WTC11 (cell line): ENCODE results near the gene CMTM6. TPM values are rescaled to one million over a fixed set of nuclear protein-coding genes. Genes with fewer than 3 reads are reported as not detected.

ENCODE experiments used
- ATAC-seq: fragments of 200-7000 bp; cut with Tn5 transposase; 2 replicates; pipeline ENCODE4 v1.10.0; 2021; ENCODE audit warnings: mild to moderate bottlenecking, moderate library complexity
- CTCF ChIA-PET: fragments of 300-600 bp; sonication (Branson Sonifier 250); formaldehyde crosslinking; loops from one replicate; lab custom pipeline; 2021; ENCODE audit warnings: antibody characterized with exemption; lab: Charles Lee
- POLR2A ChIA-PET: fragments of 350-600 bp; sonication (Branson Sonifier 250); formaldehyde crosslinking; loops from one replicate; lab custom pipeline; 2021; ENCODE audit warnings: antibody characterized with exemption; lab: Charles Lee
- DNase-seq: peaks from one replicate; pipeline ENCODE4 v3.0.0; 2021; ENCODE audit warnings: low spot score
- H3K27ac Mint-ChIP-seq: 2 replicates; pipeline ENCODE4 v1.8.0; 2021; ENCODE audit warnings: mixed read lengths
- H3K27me3 Mint-ChIP-seq: 2 replicates; pipeline ENCODE4 v1.8.0; 2021; ENCODE audit warnings: low read depth, mild to moderate bottlenecking, moderate library complexity, mixed read lengths
- H3K36me3 Mint-ChIP-seq: 2 replicates; pipeline ENCODE4 v1.8.0; 2021; ENCODE audit warnings: mixed read lengths
- H3K4me1 Mint-ChIP-seq: 2 replicates; pipeline ENCODE4 v1.8.0; 2022; ENCODE audit warnings: mixed read lengths
- H3K4me3 Mint-ChIP-seq: 2 replicates; pipeline ENCODE4 v1.8.0; 2021; ENCODE audit warnings: mild to moderate bottlenecking, moderate library complexity, mixed read lengths
- H3K9me3 Mint-ChIP-seq: 2 replicates; pipeline ENCODE4 v1.8.0; 2021; ENCODE audit warnings: mixed read lengths
- ATF3 ChIP-seq: sonication (generic); formaldehyde crosslinking; conservative IDR thresholded peaks from 2 replicates; pipeline ENCODE4 v1.8.1; 2022; ENCODE audit warnings: mild to moderate bottlenecking, missing genetic modification reagents
- CREB1 ChIP-seq: sonication (generic); formaldehyde crosslinking; IDR thresholded peaks from 2 replicates; pipeline ENCODE4 v1.8.0; 2023; ENCODE audit warnings: mild to moderate bottlenecking, missing genetic modification reagents
- E2F1 ChIP-seq: sonication (generic); formaldehyde crosslinking; IDR thresholded peaks from 2 replicates; pipeline ENCODE4 v1.8.0; 2022; ENCODE audit warnings: mild to moderate bottlenecking, missing genetic modification reagents
- ESRRA ChIP-seq: sonication (generic); formaldehyde crosslinking; IDR thresholded peaks from 2 replicates; pipeline ENCODE4 v1.8.1; 2022; ENCODE audit warnings: mild to moderate bottlenecking, missing genetic modification reagents, borderline replicate concordance
- FOXK1 ChIP-seq: sonication (generic); formaldehyde crosslinking; IDR thresholded peaks from 2 replicates; pipeline ENCODE4 v1.8.0; 2022; ENCODE audit warnings: mild to moderate bottlenecking, moderate library complexity, missing genetic modification reagents
- FOXP4 ChIP-seq: sonication (generic); formaldehyde crosslinking; IDR thresholded peaks from 2 replicates; pipeline ENCODE4 v1.8.0; 2022; ENCODE audit warnings: mild to moderate bottlenecking, missing genetic modification reagents
- HMGXB4 ChIP-seq: sonication (generic); formaldehyde crosslinking; IDR thresholded peaks from 2 replicates; pipeline ENCODE4 v1.8.1; 2023; ENCODE audit warnings: mild to moderate bottlenecking, moderate library complexity, missing genetic modification reagents
- IRF2 ChIP-seq: sonication (generic); formaldehyde crosslinking; IDR thresholded peaks from 2 replicates; pipeline ENCODE4 v1.8.0; 2022; ENCODE audit warnings: low read depth, missing genetic modification reagents, borderline replicate concordance
- JUN ChIP-seq: sonication (generic); formaldehyde crosslinking; IDR thresholded peaks from 2 replicates; pipeline ENCODE4 v1.8.0; 2023; ENCODE audit warnings: mild to moderate bottlenecking, missing genetic modification reagents
- NR1H2 ChIP-seq: sonication (generic); formaldehyde crosslinking; IDR thresholded peaks from 2 replicates; pipeline ENCODE4 v1.9.0; 2021; ENCODE audit warnings: mild to moderate bottlenecking, moderate library complexity, missing genetic modification reagents
- PRDM15 ChIP-seq: sonication (generic); formaldehyde crosslinking; IDR thresholded peaks from 2 replicates; pipeline ENCODE4 v1.8.0; 2022; ENCODE audit warnings: missing genetic modification reagents
- PREB ChIP-seq: sonication (generic); formaldehyde crosslinking; IDR thresholded peaks from 2 replicates; pipeline ENCODE4 v1.8.1; 2022; ENCODE audit warnings: mild to moderate bottlenecking, missing genetic modification reagents, moderate library complexity, borderline replicate concordance
- TEAD1 ChIP-seq: sonication (generic); formaldehyde crosslinking; IDR thresholded peaks from 2 replicates; pipeline ENCODE4 v1.8.0; 2022; ENCODE audit warnings: mild to moderate bottlenecking, missing genetic modification reagents
- ZMAT4 ChIP-seq: fragments of 250-450 bp; sonication (Bioruptor Pico); IDR thresholded peaks from 2 replicates; pipeline ENCODE4 v1.9.0; 2021; ENCODE audit warnings: mild to moderate bottlenecking
- ZNF138 ChIP-seq: sonication (generic); formaldehyde crosslinking; conservative IDR thresholded peaks from 2 replicates; pipeline ENCODE4 v1.8.1; 2022; ENCODE audit warnings: mild to moderate bottlenecking, moderate library complexity, missing genetic modification reagents
- ZNF232 ChIP-seq: sonication (generic); formaldehyde crosslinking; IDR thresholded peaks from 2 replicates; pipeline ENCODE4 v1.8.0; 2022; ENCODE audit warnings: mild to moderate bottlenecking, missing genetic modification reagents
- ZNF317 ChIP-seq: sonication (generic); formaldehyde crosslinking; IDR thresholded peaks from 2 replicates; pipeline ENCODE4 v1.8.1; 2023; ENCODE audit warnings: low read depth, mild to moderate bottlenecking, moderate library complexity, missing genetic modification reagents, borderline replicate concordance
- ZNF512 ChIP-seq: sonication (generic); formaldehyde crosslinking; IDR thresholded peaks from 2 replicates; pipeline ENCODE4 v1.8.1; 2022; ENCODE audit warnings: missing genetic modification reagents, borderline replicate concordance
- ZNF532 ChIP-seq: fragments of 250-450 bp; sonication (Bioruptor Pico); IDR thresholded peaks from 2 replicates; pipeline ENCODE4 v1.9.0; 2021; ENCODE audit warnings: mild to moderate bottlenecking, borderline replicate concordance
- total RNA-seq: library from RNA; stranded (reverse); gene quantifications from 3 replicates; pipeline ENCODE4 v1.2.3, GENCODE V29; 2021

Gene CMTM6
- total RNA-seq, 1 experiment from 2014 or later: 42.3 TPM

GRCh38 chr3:32471246-32471645, 31.4 kb downstream of the CMTM6 start (continued):
- TF ChIP-seq JUN (CRISPR knock-in tag) (no peak), HMGXB4 (CRISPR knock-in tag) (no peak), IRF2 (no peak), ZNF232 (CRISPR knock-in tag) (no peak)

GRCh38 chr3:32470362-32470761, 32.3 kb downstream of the CMTM6 start:
- CTCF ChIA-PET: interaction anchor here (0.6 to 1.3 kb wide), 6 partner anchors 10 to 96 kb away, joined by 3 to 5 read pairs (median 4); no protein-coding TSS in a partner anchor
- H3K36me3 Mint-ChIP-seq: peaks cover 11% of the 10 kb centered on the region; the same call in 1 of the 2 replicates
- H3K27me3 Mint-ChIP-seq: no peaks in the 10 kb centered on the region
- peaks cover 8% of the 10 kb centered on the region for H3K4me1 Mint-ChIP-seq
- H3K27ac Mint-ChIP-seq: no peak overlapping the region
- H3K4me3 Mint-ChIP-seq: no peak overlapping the region
- no peak for ATAC-seq
- POLR2A ChIA-PET: no interaction called here
- TF ChIP-seq PREB (CRISPR knock-in tag) (no peak), FOXK1 (no peak), ZNF512 (CRISPR knock-in tag) (no peak), JUN (CRISPR knock-in tag) (no peak), E2F1 (no peak), ZNF532 (CRISPR knock-in tag) (no peak), ZNF138 (CRISPR knock-in tag) (no peak), PRDM15 (CRISPR knock-in tag) (no peak), ATF3 (CRISPR knock-in tag) (no peak), ESRRA (no peak), CREB1 (CRISPR knock-in tag) (no peak), TEAD1 (CRISPR knock-in tag) (no peak), ZMAT4 (no peak), FOXP4 (CRISPR knock-in tag) (no peak), ZNF317 (CRISPR knock-in tag) (no peak), NR1H2 (CRISPR knock-in tag) (no peak)
- no peaks in the 10 kb centered on the region; the same call in 1 of the 2 replicates for H3K9me3 Mint-ChIP-seq
- DNase-seq: no peak
